GM13977 (cell line): ENCODE results near the gene YWHAQ.

ENCODE experiments used
- DNase-seq: peaks from one replicate; pipeline ENCODE4 v3.0.0; 2012; ENCODE audit warnings: low spot score
- CTCF ChIP-seq: IDR thresholded peaks from 2 replicates; pipeline ENCODE4 v1.5.1; 2012; ENCODE audit warnings: mild to moderate bottlenecking, control low read depth; ENCODE audit not compliant: insufficient read depth; ENCODE audit errors: extremely low read depth, missing control alignments
- in situ Hi-C: fragments of 300-500 bp; cut with MboI; formaldehyde crosslinking; loops from one replicate; pipeline ENCODE4 v1.12.0; 2022; ENCODE audit warnings: low sequenced_read_pairs, low pct_unique_long_range_greater_than_20kb, mixed read lengths, inconsistent platforms; ENCODE audit not compliant: unreplicated experiment

YWHAQ gene

GRCh38 chr2:9652267-9652666 lies 21.5 kb upstream of the YWHAQ start:
- TF ChIP-seq CTCF, result no peak
- in situ Hi-C loops, result no loop called here
- DNase-seq, result no peak

- in situ Hi-C loops, result no loop called here
- DNase-seq, result no peak
- no peak for TF ChIP-seq CTCF
Observed at GRCh38 chr2:9650119-9650821, 19.5 kb upstream of the YWHAQ start.

- no peak for TF ChIP-seq CTCF
- no peak for DNase-seq
- in situ Hi-C loops, result no loop called here
Observed at GRCh38 chr2:9649261-9649660, 18.5 kb upstream of the YWHAQ start.

- DNase-seq, result no peak
- in situ Hi-C loops, result no loop called here
- TF ChIP-seq CTCF, result no peak
Observed at GRCh38 chr2:9648821-9649220, 18.0 kb upstream of the YWHAQ start.

- in situ Hi-C loops, result no loop called here
- no peak for TF ChIP-seq CTCF
- DNase-seq, result no peak
Observed at GRCh38 chr2:9647884-9648283, 17.1 kb upstream of the YWHAQ start.

- in situ Hi-C loops, result no loop called here
- TF ChIP-seq CTCF, result no peak
- DNase-seq, result no peak
Observed at GRCh38 chr2:9646196-9647030, 15.6 kb upstream of the YWHAQ start.
